Ovary (tissue), 9 donors: ENCODE data around the gene TMOD2. TPM values are rescaled to one million over a fixed set of nuclear protein-coding genes. Genes with fewer than 3 reads are reported as not detected.

Source experiments
- DNase-seq, 5 donors: peaks; one replicate each; pipeline ENCODE4 v3.0.0-alpha.2; 2019 to 2020
- H3K27ac ChIP-seq, 2 donors: fragments of 200-600 bp; one replicate each; pipeline versions ENCODE4 v1.5.1 to v1.8.0; 2019 to 2022
- H3K27me3 ChIP-seq: fragments of 200-600 bp; one replicate; pipeline ENCODE4 v1.8.0; 2022
- H3K36me3 ChIP-seq: fragments of 200-600 bp; sonication (generic); one replicate; pipeline ENCODE4 v1.5.1; 2019
- H3K4me1 ChIP-seq: one replicate; pipeline ENCODE4 v1.8.1; 2013; ENCODE audit warnings: mild to moderate bottlenecking, moderate library complexity; ENCODE audit not compliant: insufficient read depth
- H3K4me3 ChIP-seq: fragments of 200-600 bp; sonication (generic); one replicate; pipeline ENCODE4 v1.5.1; 2017
- H3K9me3 ChIP-seq, 2 donors: fragments of 200-600 bp in 1 of 2; sonication (generic) in 1 of 2; one replicate each; pipeline versions ENCODE4 v1.5.1 to v1.8.1; 2013 to 2019; ENCODE audit warnings: mild to moderate bottlenecking in 1 of 2, moderate library complexity in 1 of 2
- EP300 ChIP-seq: sonication (generic); formaldehyde crosslinking; IDR thresholded peaks from one replicate; pipeline ENCODE4 v1.6.1; 2017; ENCODE audit warnings: antibody characterized with exemption
- POLR2A ChIP-seq: fragments of 450-650 bp; IDR thresholded peaks from one replicate; pipeline ENCODE4 v1.6.1; 2017; ENCODE audit warnings: antibody characterized with exemption, mild to moderate bottlenecking, moderate library complexity
- WGBS, 3 donors: extraction: QIAGEN DNeasy Blood & Tissue Kit in 1 of 3; methylation state at CpG; one replicate each; pipeline versions ENCODE4 v1.1.5 to v1.1.7; 2013 to 2017; 5-methylcytosine and 5-hydroxymethylcytosine counted together
- intact Hi-C, 4 donors: fragments of 100-400 bp; cut with DNase I; formaldehyde crosslinking; loops; one replicate each; pipeline versions ENCODE4 v1.11.0 to v1.15.1; 2022 to 2023
- polyA plus RNA-seq, 2 donors: library from polyadenylated mRNA; stranded (reverse); fragments of 200-250 nt in 1 of 2; fragments of 350-450 nt in 1 of 2; fragmentation: Illumina TruSeq in 1 of 2; extraction: RNeasy Lipid Tissue Mini Kit (QIAGEN cat#74804) in 1 of 2; gene quantifications; one replicate each; pipeline ENCODE4 v1.2.3, GENCODE V29; 2013 to 2014
- total RNA-seq, 7 donors: library from RNA; depleted of rRNA in 2 of 7; stranded (reverse); fragments of >200 nt in 2 of 7; fragmentation: NEBNext Ultra II Directional in 3 of 7; extraction: Animal tissue kit (Norgen Biotek cat#: 25700) in 3 of 7; gene quantifications; one replicate each; pipeline versions ENCODE4 v1.1.0 to v1.2.4, GENCODE V29; 2016 to 2023
- TF ChIP-seq, protein P1 (sequence below), 3 donors: fragments of 450-650 bp in 2 of 3; fragments of 200-600 bp in 1 of 3; IDR thresholded peaks; one replicate each; pipeline versions ENCODE4 v1.5.1 to v1.8.0; 2016 to 2022; ENCODE audit warnings: antibody characterized with exemption in 3 of 3, mild to moderate bottlenecking in 1 of 3
- donor health status: DM: no; HTN: no; CAD: no; lungs with moderate emphysema.
- donor health status: DM: no; HTN: no; CAD: no.
- donor health status: Bipolar disorder and iron deficiency.
- donor health status: DM: yes; HTN: yes; CAD: no.
- donor health status: DM: no; HTN: no; CAD: no.
- donor health status: DM: yes; HTN: yes; CAD: no.

TMOD2 gene
- total and polyA plus RNA-seq, 9 donors, result 3.4 to 15.7 (median 11.9) TPM

DNA sequence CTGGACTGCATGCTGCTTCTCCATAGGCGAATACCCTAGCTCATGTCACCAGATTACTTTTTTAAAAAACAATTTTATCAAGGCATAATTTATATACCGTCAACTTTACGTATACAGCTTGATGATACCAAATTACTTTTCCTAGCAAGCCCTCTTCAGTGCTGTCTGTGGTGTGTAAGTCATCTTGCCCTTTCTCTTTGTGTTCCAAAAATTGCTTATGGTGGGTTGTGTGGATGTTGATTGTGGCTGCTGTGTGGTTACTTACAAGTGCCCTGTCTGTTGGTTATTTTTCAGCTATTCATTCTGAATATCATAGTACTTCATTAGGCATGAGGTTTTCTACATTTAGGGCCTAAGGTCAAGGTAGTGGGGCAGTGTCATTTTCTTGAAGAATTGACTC lies 90.9 kb downstream of the TMOD2 start:
- WGBS, 3 donors, result 93 to 98% (median 96%) methylated on average over 3 of the region's 3 CpGs
- no peak overlapping the region for H3K27ac ChIP-seq
- H3K4me3 ChIP-seq, result no peak overlapping the region
- no peaks in the 10 kb centered on the region for H3K36me3 ChIP-seq
- H3K4me1 ChIP-seq, result peaks cover 19% of the 10 kb centered on the region
- TF ChIP-seq EP300 (no peak), POLR2A (no peak)
- TF ChIP-seq, protein P1, sequence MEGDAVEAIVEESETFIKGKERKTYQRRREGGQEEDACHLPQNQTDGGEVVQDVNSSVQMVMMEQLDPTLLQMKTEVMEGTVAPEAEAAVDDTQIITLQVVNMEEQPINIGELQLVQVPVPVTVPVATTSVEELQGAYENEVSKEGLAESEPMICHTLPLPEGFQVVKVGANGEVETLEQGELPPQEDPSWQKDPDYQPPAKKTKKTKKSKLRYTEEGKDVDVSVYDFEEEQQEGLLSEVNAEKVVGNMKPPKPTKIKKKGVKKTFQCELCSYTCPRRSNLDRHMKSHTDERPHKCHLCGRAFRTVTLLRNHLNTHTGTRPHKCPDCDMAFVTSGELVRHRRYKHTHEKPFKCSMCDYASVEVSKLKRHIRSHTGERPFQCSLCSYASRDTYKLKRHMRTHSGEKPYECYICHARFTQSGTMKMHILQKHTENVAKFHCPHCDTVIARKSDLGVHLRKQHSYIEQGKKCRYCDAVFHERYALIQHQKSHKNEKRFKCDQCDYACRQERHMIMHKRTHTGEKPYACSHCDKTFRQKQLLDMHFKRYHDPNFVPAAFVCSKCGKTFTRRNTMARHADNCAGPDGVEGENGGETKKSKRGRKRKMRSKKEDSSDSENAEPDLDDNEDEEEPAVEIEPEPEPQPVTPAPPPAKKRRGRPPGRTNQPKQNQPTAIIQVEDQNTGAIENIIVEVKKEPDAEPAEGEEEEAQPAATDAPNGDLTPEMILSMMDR (IDR thresholded peaks at IDR 0.05), result no peak
- DNase-seq, result no peak
- intact Hi-C loops, result no loop called here
- H3K27me3 ChIP-seq, result no peaks in the 10 kb centered on the region
- H3K9me3 ChIP-seq, result no peaks in the 10 kb centered on the region

DNA sequence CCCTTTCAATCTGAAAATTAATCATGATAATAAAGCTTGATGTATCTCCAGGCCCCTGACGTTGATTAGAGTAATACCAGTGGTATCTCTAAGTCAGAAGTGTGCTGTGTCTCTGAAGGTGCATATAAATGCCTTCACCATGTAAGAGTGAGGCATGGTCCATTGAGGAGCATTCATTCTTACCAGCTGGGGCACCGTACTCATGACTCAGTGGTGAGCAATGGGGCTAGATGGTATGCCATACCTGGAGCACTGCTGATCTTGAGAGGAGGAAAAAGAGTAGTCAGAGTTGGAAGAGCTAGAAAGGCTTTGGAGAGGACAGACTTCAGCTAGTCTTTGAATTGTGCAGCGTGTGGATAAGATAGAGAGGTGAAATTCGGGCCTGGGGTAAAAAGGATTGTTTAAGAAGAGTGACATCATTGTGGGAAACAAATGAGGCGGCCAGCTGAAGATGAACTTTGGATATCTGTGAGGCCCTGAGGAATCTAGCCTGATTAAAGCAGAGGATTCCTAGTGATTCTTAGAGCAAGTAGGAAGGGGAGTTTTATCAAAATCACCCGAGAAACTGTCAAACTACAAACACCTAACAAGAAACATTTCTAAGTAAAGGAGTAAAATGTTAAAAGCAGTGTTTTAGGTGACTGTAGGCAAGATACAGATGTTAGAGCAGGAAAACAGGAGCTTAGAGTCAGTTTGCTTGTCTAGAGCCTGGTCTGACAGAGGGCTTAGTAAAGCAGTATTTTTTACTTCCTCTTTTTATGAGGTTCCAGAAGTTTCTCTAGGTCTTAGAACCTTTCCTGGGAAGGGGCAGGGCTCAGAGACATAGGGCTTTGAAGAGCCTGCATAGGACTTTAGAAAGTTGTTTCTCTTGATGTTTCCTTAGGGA lies 91.7 kb downstream of the TMOD2 start:
- H3K27me3 ChIP-seq, result no peaks in the 10 kb centered on the region
- 59 to 65% (median 59%) methylated on average over 6 of the region's 6 CpGs for WGBS, 3 donors
- intact Hi-C loops, result no loop called here
- no peaks in the 10 kb centered on the region for H3K36me3 ChIP-seq
- H3K4me1 ChIP-seq, result peaks cover 14% of the 10 kb centered on the region
- H3K27ac ChIP-seq, result no peak overlapping the region
- TF ChIP-seq, protein P1 (IDR thresholded peaks at IDR 0.05), result no peak
- TF ChIP-seq EP300, result no peak
- TF ChIP-seq POLR2A, result no peak
- no peak for DNase-seq
- no peak overlapping the region for H3K4me3 ChIP-seq
- no peaks in the 10 kb centered on the region for H3K9me3 ChIP-seq

DNA sequence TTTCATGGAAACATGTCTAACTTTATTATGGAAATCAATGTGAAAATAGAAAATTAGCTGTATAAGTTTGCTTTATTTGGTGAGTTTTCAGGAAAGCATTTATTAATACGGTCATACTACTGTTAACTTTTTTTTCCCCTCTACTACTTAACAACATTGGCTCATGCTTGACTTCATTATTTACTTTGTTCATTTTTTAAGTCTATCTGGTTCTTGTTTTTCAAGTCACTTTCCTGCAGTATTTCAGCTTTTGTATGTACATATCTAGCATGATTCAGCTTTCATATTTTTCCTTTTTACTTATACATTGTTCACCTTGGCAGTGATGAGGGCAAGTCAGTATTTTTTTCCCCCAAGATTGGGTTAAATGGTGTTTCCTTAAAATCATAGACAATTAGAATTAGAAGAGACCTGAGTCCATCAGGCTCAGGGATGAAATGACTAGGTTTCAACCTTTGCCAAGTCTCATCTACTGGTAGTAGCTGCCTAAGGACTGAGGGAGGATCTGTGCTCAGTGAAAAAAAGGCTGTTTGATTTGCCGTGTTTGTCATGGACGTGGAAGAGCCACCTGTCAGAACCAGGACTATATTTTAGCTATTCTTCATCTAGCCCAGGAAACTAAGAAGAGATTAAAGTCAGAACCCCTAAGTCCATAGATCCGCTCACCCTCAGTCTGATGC lies 93.5 kb downstream of the TMOD2 start:
- no peak overlapping the region for H3K27ac ChIP-seq
- TF ChIP-seq EP300 (no peak), POLR2A (no peak)
- TF ChIP-seq, protein P1 (IDR thresholded peaks at IDR 0.05), result no peak

DNA sequence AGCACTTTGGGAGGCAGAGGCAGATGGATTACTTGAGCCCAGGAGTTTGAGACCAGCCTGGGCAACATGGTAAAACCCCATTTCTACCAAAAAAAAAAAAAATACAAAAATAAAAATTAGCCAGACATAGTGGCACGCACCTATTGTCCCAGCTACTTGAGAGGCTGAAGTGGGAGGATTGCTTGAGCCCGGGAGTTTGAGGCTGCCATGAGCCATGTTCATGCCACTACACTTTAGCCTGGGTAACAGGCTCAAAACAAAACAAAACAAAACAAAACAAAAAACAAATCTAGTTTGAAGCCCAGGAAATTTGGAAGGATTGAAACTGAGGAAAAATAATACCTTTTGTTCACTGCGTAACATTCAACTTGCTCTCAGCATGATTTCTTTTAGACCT lies 94.7 kb downstream of the TMOD2 start:
- 77 to 85% (median 83%) methylated on average over 3 of the region's 3 CpGs for WGBS, 3 donors
- H3K36me3 ChIP-seq, result no peaks in the 10 kb centered on the region
- H3K4me3 ChIP-seq, result no peak overlapping the region
- peaks cover 13% of the 10 kb centered on the region for H3K4me1 ChIP-seq
- no peak overlapping the region for H3K27ac ChIP-seq
- H3K9me3 ChIP-seq, result no peaks in the 10 kb centered on the region
- no peak for DNase-seq
- intact Hi-C loops, result no loop called here
- TF ChIP-seq EP300 (no peak), POLR2A (no peak)
- TF ChIP-seq, protein P1 (IDR thresholded peaks at IDR 0.05), result no peak
- no peaks in the 10 kb centered on the region for H3K27me3 ChIP-seq

More for the DNA sequence above, 93.5 kb downstream of the TMOD2 start:
- intact Hi-C loops, result no loop called here
- Histone ChIP-seq H3K27me3 (no peaks in the 10 kb centered on the region), H3K9me3 (no peaks in the 10 kb centered on the region), H3K4me3 (no peak overlapping the region), H3K36me3 (no peaks in the 10 kb centered on the region), H3K4me1 (peaks cover 13% of the 10 kb centered on the region)
- WGBS, 3 donors, result 72 to 81% (median 77%) methylated on average over 4 of the region's 4 CpGs
- DNase-seq, result no peak
